Peyer's patch (tissue), 4 donors: ENCODE data around the gene MYO6. TPM values are rescaled to one million over a fixed set of nuclear protein-coding genes. Genes with fewer than 3 reads are reported as not detected.

ENCODE experiments used
- DNase-seq, 3 donors: peaks; one replicate each; pipeline ENCODE4 v3.0.0-alpha.2; 2017 to 2019
- H3K27ac ChIP-seq, 4 donors: fragments of 200-600 bp; sonication (generic); one replicate each; pipeline ENCODE4 v1.5.1; 2016 to 2019
- H3K27me3 ChIP-seq, 2 donors: fragments of 200-600 bp; sonication (generic); one replicate each; pipeline ENCODE4 v1.5.1; 2019
- H3K36me3 ChIP-seq, 3 donors: fragments of 200-600 bp; sonication (generic); one replicate each; pipeline ENCODE4 v1.5.1; 2016 to 2019
- H3K4me1 ChIP-seq, 4 donors: fragments of 200-600 bp; sonication (generic); one replicate each; pipeline ENCODE4 v1.5.1; 2016 to 2019
- H3K4me3 ChIP-seq, 4 donors: fragments of 200-600 bp; sonication (generic); 1 replicate in 3 of 4; 2 replicates in 1 of 4; pipeline ENCODE4 v1.5.1; 2016 to 2019; ENCODE audit warnings: mild to moderate bottlenecking in 1 of 4
- H3K9me3 ChIP-seq, 4 donors: fragments of 200-600 bp; sonication (generic); one replicate each; pipeline ENCODE4 v1.5.1; 2016 to 2019; ENCODE audit warnings: mild to moderate bottlenecking in 1 of 4
- POLR2A ChIP-seq, 2 donors: fragments of 450-650 bp; IDR thresholded peaks; one replicate each; pipeline ENCODE4 v1.5.1; 2017; ENCODE audit warnings: antibody characterized with exemption in 2 of 2, mild to moderate bottlenecking in 2 of 2, moderate library complexity in 2 of 2
- total RNA-seq, 4 donors: library from RNA; depleted of rRNA; stranded (reverse); fragments of >200 nt; gene quantifications; one replicate each; pipeline ENCODE4 v1.1.0, GENCODE V29; 2016
- TF ChIP-seq, protein P1 (sequence below), 6 experiments: fragments of 450-650 bp in 4 of 6; fragments of 200-600 bp in 2 of 6; sonication (generic) in 1 of 6; IDR thresholded peaks; one replicate each; pipeline ENCODE4 v1.5.1; 2017 to 2019; ENCODE audit warnings: antibody characterized with exemption in 6 of 6, mild to moderate bottlenecking in 3 of 6, moderate library complexity in 1 of 6

The MYO6 gene
- total RNA-seq, 4 donors from 2014 or later: 60.2 to 89.1 (median 76.2) TPM

DNA sequence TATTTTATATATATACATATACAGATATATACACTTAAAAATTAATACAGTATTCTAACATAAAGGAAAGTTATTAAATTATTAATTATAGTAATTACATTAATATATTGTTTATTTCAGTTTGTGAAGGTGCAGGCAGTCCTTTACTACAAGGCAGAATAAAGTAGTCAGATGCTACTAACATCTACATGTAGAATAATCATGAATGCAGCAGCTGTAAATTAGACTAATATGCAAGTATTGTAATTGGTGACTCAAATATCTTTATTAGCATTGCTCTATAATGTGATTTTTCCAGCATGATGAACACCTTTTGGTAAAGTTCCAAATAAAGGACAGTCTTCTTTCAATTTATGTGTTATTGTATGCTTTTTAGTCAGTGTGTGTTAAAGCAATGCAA, 17.3 kb downstream of the MYO6 start:
- no peaks in the 10 kb centered on the region for H3K27me3 ChIP-seq
- H3K27ac ChIP-seq: no peak overlapping the region
- no peak for TF ChIP-seq POLR2A (IDR thresholded peaks at IDR 0.05)
- TF ChIP-seq, protein P1, sequence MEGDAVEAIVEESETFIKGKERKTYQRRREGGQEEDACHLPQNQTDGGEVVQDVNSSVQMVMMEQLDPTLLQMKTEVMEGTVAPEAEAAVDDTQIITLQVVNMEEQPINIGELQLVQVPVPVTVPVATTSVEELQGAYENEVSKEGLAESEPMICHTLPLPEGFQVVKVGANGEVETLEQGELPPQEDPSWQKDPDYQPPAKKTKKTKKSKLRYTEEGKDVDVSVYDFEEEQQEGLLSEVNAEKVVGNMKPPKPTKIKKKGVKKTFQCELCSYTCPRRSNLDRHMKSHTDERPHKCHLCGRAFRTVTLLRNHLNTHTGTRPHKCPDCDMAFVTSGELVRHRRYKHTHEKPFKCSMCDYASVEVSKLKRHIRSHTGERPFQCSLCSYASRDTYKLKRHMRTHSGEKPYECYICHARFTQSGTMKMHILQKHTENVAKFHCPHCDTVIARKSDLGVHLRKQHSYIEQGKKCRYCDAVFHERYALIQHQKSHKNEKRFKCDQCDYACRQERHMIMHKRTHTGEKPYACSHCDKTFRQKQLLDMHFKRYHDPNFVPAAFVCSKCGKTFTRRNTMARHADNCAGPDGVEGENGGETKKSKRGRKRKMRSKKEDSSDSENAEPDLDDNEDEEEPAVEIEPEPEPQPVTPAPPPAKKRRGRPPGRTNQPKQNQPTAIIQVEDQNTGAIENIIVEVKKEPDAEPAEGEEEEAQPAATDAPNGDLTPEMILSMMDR (IDR thresholded peaks at IDR 0.05): no peak
- no peaks in the 10 kb centered on the region for H3K9me3 ChIP-seq
- no peak for DNase-seq
- no peak overlapping the region for H3K4me3 ChIP-seq
- no peaks in the 10 kb centered on the region for H3K4me1 ChIP-seq
- no peaks in the 10 kb centered on the region for H3K36me3 ChIP-seq

DNA sequence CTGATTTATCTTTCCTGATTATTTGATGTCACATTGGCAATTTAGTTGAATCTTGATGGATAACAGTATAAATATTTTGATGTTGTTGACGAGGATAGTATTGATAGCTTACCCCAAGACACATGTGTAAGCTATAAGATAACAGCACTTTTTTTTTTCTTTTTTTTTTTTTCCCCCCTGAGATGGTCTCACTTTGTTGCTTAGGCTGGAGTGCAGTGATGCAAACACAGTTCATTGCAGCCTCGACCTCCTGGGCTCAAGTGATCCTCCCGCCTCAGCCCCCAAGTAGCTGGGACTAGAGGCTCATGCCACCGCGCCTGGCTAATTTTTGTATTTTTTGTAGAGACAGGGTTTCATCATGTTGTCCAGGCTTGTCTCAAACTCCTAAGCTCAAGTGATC, 21.8 kb downstream of the MYO6 start:
- Histone ChIP-seq H3K9me3 (no peaks in the 10 kb centered on the region), H3K36me3 (no peaks in the 10 kb centered on the region), H3K4me1 (no peaks in the 10 kb centered on the region), H3K27ac (no peak overlapping the region), H3K27me3 (no peaks in the 10 kb centered on the region), H3K4me3 (no peak overlapping the region)
- TF ChIP-seq, protein P1 (IDR thresholded peaks at IDR 0.05): no peak
- TF ChIP-seq POLR2A (IDR thresholded peaks at IDR 0.05): no peak
- DNase-seq: no peak

DNA sequence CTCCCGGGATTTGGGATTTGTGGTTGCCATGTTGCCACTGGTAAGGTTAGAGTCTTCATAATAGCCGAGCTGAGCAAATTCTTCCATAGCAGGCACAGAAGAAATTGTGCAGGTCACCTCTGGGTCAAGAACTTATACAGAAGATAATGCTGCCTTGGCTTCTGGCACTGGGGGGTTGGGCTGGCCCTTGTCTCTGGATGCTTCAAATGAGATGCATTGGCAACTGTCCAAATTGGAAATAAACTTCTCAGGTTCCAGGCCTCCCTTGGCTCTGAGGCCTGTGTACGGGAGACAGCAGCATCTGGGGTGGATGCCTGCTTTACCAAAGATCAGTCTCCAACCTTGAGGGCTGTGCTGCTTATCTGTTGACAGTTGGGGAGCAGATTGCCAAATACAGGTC, 26.2 kb downstream of the MYO6 start:
- TF ChIP-seq, protein P1 (IDR thresholded peaks at IDR 0.05): no peak
- TF ChIP-seq POLR2A (IDR thresholded peaks at IDR 0.05): no peak
- Histone ChIP-seq H3K27ac (no peak overlapping the region), H3K4me3 (no peak overlapping the region), H3K36me3 (no peaks in the 10 kb centered on the region), H3K27me3 (no peaks in the 10 kb centered on the region), H3K4me1 (no peaks in the 10 kb centered on the region), H3K9me3 (no peaks in the 10 kb centered on the region)
- DNase-seq: no peak

DNA sequence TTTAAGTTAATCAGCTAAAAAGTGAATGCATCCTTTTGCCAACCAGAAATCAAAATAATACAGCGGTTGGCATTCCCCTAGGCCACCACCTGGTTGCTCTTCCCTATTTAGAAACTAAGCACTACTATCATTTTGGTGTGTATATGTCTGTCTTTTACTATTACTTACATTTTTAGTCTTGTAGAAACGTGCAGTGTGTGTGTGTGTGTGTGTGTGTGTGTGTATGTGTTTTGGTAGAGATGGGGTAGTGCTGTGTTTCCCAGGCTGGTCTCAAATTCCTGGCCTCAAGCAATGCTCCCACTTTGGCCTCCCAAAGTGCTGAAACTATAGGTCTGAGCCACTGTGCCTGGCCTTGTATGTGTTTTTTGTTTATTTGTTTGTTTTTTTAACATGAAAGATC, 27.4 kb downstream of the MYO6 start:
- H3K4me3 ChIP-seq: no peak overlapping the region
- H3K4me1 ChIP-seq: no peaks in the 10 kb centered on the region
- H3K27me3 ChIP-seq: no peaks in the 10 kb centered on the region
- H3K9me3 ChIP-seq: no peaks in the 10 kb centered on the region
- H3K36me3 ChIP-seq: no peaks in the 10 kb centered on the region
- H3K27ac ChIP-seq: no peak overlapping the region
- DNase-seq: no peak
- TF ChIP-seq, protein P1 (IDR thresholded peaks at IDR 0.05): no peak
- no peak for TF ChIP-seq POLR2A (IDR thresholded peaks at IDR 0.05)

DNA sequence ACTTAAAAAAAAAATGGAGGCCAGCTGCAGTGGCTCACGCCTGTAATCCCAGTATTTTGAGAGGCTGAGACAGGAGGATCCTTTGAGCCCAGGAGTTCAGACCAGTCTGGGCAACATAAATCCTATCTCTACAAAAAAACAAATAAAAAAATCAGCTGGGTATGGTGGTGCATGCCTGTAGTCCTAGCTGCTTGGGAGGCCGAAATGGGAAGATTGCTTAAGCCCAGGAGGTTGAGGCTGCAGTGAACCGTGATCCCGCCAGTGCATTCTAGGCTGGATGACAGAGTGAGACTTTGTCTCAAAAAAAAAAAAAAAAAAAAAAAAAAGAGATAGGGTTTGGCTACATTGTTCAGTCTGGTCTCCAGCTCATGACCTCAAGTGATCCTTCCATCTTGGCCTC, 29.7 kb downstream of the MYO6 start:
- no peak overlapping the region for H3K4me3 ChIP-seq
- no peaks in the 10 kb centered on the region for H3K9me3 ChIP-seq
- no peak overlapping the region for H3K27ac ChIP-seq
- H3K36me3 ChIP-seq: no peaks in the 10 kb centered on the region
- DNase-seq: no peak
- no peaks in the 10 kb centered on the region for H3K27me3 ChIP-seq
- TF ChIP-seq POLR2A (IDR thresholded peaks at IDR 0.05): no peak
- TF ChIP-seq, protein P1 (IDR thresholded peaks at IDR 0.05): no peak
- no peaks in the 10 kb centered on the region for H3K4me1 ChIP-seq

DNA sequence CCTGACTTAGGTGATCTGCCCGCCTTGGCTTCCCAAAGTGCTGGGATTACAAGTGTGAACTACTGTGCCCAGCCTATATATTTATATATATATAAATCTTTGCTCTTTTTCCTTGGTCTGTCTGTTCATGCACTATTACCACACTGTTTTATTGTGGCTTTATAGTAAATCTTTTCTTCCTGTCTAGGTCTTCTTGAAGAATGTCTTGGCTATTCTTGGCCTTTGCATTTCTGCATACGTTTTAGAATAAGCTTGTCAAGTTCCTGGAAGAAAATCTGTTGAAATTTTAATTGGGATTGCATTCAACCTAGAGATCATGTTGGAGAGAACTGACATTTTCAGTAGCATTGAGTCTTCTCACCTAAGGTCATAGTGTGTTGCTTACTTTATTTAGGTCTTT, 37.1 kb downstream of the MYO6 start:
- TF ChIP-seq, protein P1 (IDR thresholded peaks at IDR 0.05): no peak
- no peak for TF ChIP-seq POLR2A (IDR thresholded peaks at IDR 0.05)
- Histone ChIP-seq H3K27ac (no peak overlapping the region), H3K27me3 (no peaks in the 10 kb centered on the region), H3K4me1 (no peaks in the 10 kb centered on the region), H3K9me3 (no peaks in the 10 kb centered on the region), H3K4me3 (no peak overlapping the region), H3K36me3 (no peaks in the 10 kb centered on the region)
- no peak for DNase-seq
